B cell (primary cell): ENCODE data around the gene FMO4. TPM values are rescaled to one million over a fixed set of nuclear protein-coding genes. Genes with fewer than 3 reads are reported as not detected.

ENCODE experiments used
- polyA plus RNA-seq: library from polyadenylated mRNA; depleted of rRNA; stranded (reverse); fragments of >200 nt; gene quantifications from 2 replicates; pipeline ENCODE4 v1.2.3, GENCODE V29; 2012
- small RNA-seq: library from RNA; depleted of rRNA; stranded (forward); fragments of <200 nt; gene quantifications from one replicate; pipeline ENCODE3, GENCODE V24; 2012; ENCODE audit warnings: low replicate concordance, low read depth; ENCODE audit not compliant: insufficient read length
- total RNA-seq, 2 donors: library from RNA; stranded (reverse); fragments of 120-200 nt in 1 of 2; gene quantifications; 1 replicate in 1 of 2; 2 replicates in 1 of 2; pipeline versions ENCODE4 v1.2.3 to v1.2.4, GENCODE V29; 2013 to 2022

Gene FMO4
- total and polyA plus RNA-seq, 2 donors (not counting 1 experiment from before 2014, with no cell fraction given) = 2.5 to 3.0 TPM

Small RNAs within 50 kb of the gene (small RNA-seq; reads per million reads assigned to genes)
- not detected for gene SRP14P4

Other genes with a start within 250 kb of the FMO4 start
- not detected in 2 replicates for gene FMO3, start 223.3 kb upstream of the FMO4 start, total RNA-seq
- gene FMO3, start 223.3 kb upstream of the FMO4 start, polyA plus RNA-seq = not detected in 2 replicates
- not detected in 2 replicates for gene FMO2, start 128.9 kb upstream of the FMO4 start, total RNA-seq
- gene FMO2, start 128.9 kb upstream of the FMO4 start, polyA plus RNA-seq = not detected in 2 replicates
- gene FMO1, start 65.7 kb upstream of the FMO4 start, total RNA-seq = not detected in 2 replicates
- gene FMO1, start 65.7 kb upstream of the FMO4 start, polyA plus RNA-seq = 0.48 TPM in 2 replicates
- gene PRRC2C, start 171.3 kb downstream of the FMO4 start, total RNA-seq = 300 and 305 TPM in 2 replicates
- 65.4 and 82.9 TPM in 2 replicates for gene PRRC2C, start 171.3 kb downstream of the FMO4 start, polyA plus RNA-seq